VCaP (cell line): ENCODE results near the gene AKAP13.

Source experiments
- H3K27ac ChIP-seq: fragments of 450-650 bp; 2 replicates; pipeline ENCODE4 v1.5.1; 2017
- CTCF ChIP-seq: fragments of 450-650 bp; conservative IDR thresholded peaks from 2 replicates; pipeline ENCODE4 v1.5.1; 2017; ENCODE audit warnings: mild to moderate bottlenecking, moderate library complexity

The AKAP13 gene

GRCh38 chr15:85672332-85673084 lies 292.1 kb downstream of the AKAP13 start:
- TF ChIP-seq CTCF, result no peak

GRCh38 chr15:85673326-85673725 lies 292.9 kb downstream of the AKAP13 start:
- TF ChIP-seq CTCF, result no peak
- H3K27ac ChIP-seq, result no peak overlapping the region

More at GRCh38 chr15:85672332-85673084, 292.1 kb downstream of the AKAP13 start:
- H3K27ac ChIP-seq, result no peak overlapping the region

- no peak for TF ChIP-seq CTCF
These were observed 296.1 kb downstream of the AKAP13 start for GRCh38 chr15:85676342-85677098.

GRCh38 chr15:85679231-85679630 lies 298.8 kb downstream of the AKAP13 start:
- no peak overlapping the region for H3K27ac ChIP-seq
- no peak for TF ChIP-seq CTCF

More at GRCh38 chr15:85676342-85677098, 296.1 kb downstream of the AKAP13 start:
- no peak overlapping the region for H3K27ac ChIP-seq

GRCh38 chr15:85681386-85681785 lies 301.0 kb downstream of the AKAP13 start:
- TF ChIP-seq CTCF, result no peak
- H3K27ac ChIP-seq, result no peak overlapping the region

- no peak for TF ChIP-seq CTCF
- no peak overlapping the region for H3K27ac ChIP-seq
These were observed 303.8 kb downstream of the AKAP13 start for GRCh38 chr15:85684174-85684710.

GRCh38 chr15:85685356-85685755 lies 305.0 kb downstream of the AKAP13 start:
- TF ChIP-seq CTCF, result no peak
- H3K27ac ChIP-seq, result no peak overlapping the region
